ENCODE results near the gene CNPY1. TPM values are rescaled to one million over a fixed set of nuclear protein-coding genes. Genes with fewer than 3 reads are reported as not detected.

The CNPY1 gene
- total RNA-seq, 1 experiment from 2014 or later, result not detected

- intact Hi-C loops (cut with micrococcal nuclease; ENCODE audit: unreplicated experiment), result no loop called here
Observed at GRCh38 chr7:155507576-155507975, 38.8 kb downstream of the CNPY1 start.

GRCh38 chr7:155506854-155507337 is 39.5 kb downstream of the CNPY1 start:
- ChIA-PET CTCF (no interaction called here), POLR2A (ENCODE audit: unreplicated experiment) (interaction anchor here (0.6 kb wide), 1 partner anchor 222 kb away, joined by 3 read pairs; no protein-coding TSS in a partner anchor)
- no peaks in the 10 kb centered on the region; the same call in 1 of the 2 replicates for H3K9me2 ChIP-seq (ENCODE audit: insufficient read depth)
- H3K9me3 ChIP-seq (ENCODE audit: insufficient read depth, low read depth), result no peaks in the 10 kb centered on the region
- no peak overlapping the region for H3K4me3 ChIP-seq
- BruUV-seq (replicated peaks), result no TSS peak
- H3K4me1 ChIP-seq (replicated peaks; ENCODE audit: insufficient read depth), result no peaks in the 10 kb centered on the region
- TF ChIP-seq CTCF (conservative IDR thresholded peaks at IDR 0.05), result no peak
- no peak for TF ChIP-seq EZH2 (IDR thresholded peaks at IDR 0.05; ENCODE audit: low read depth)
- H3K27me3 ChIP-seq (ENCODE audit: insufficient read depth, low read depth), result peaks cover 100% of the 10 kb centered on the region
- no peak overlapping the region for H2AFZ ChIP-seq
- H3F3A ChIP-seq (ENCODE audit: insufficient read depth, low read depth), result no peaks in the 10 kb centered on the region
- no peaks in the 10 kb centered on the region for H3K36me3 ChIP-seq (ENCODE audit: low read depth)
- intact Hi-C loops (cut with micrococcal nuclease; ENCODE audit: unreplicated experiment), result no loop called here
- no peak overlapping the region for H3K27ac ChIP-seq
- no peaks in the 10 kb centered on the region for H4K20me1 ChIP-seq (ENCODE audit: insufficient read depth)
- H3K79me2 ChIP-seq (ENCODE audit: low read depth), result no peaks in the 10 kb centered on the region
- no peak for DNase-seq
- no peak overlapping the region; the same call in 1 of the 2 replicates for H3K4me2 ChIP-seq

More at GRCh38 chr7:155507576-155507975, 38.8 kb downstream of the CNPY1 start:
- no peaks in the 10 kb centered on the region for H3K4me1 ChIP-seq (replicated peaks; ENCODE audit: insufficient read depth)
- H3K36me3 ChIP-seq (ENCODE audit: low read depth), result no peaks in the 10 kb centered on the region
- POLR2A ChIA-PET (ENCODE audit: unreplicated experiment), result interaction anchor here (0.6 kb wide), 1 partner anchor 223 kb away, joined by 3 read pairs; no protein-coding TSS in a partner anchor
- no peak for DNase-seq
- BruUV-seq (replicated peaks), result no TSS peak
- CTCF ChIA-PET, result no interaction called here
- no peak overlapping the region for H3K27ac ChIP-seq
- no peak overlapping the region for H2AFZ ChIP-seq
- H3K79me2 ChIP-seq (ENCODE audit: low read depth), result no peaks in the 10 kb centered on the region
- TF ChIP-seq EZH2 (IDR thresholded peaks at IDR 0.05; ENCODE audit: low read depth) (no peak), CTCF (conservative IDR thresholded peaks at IDR 0.05) (no peak)
- H3K27me3 ChIP-seq (ENCODE audit: insufficient read depth, low read depth), result peaks cover 100% of the 10 kb centered on the region
- no peak overlapping the region for H3K4me3 ChIP-seq
- H4K20me1 ChIP-seq (ENCODE audit: insufficient read depth), result no peaks in the 10 kb centered on the region
- no peaks in the 10 kb centered on the region for H3K9me2 ChIP-seq (ENCODE audit: insufficient read depth)
- no peaks in the 10 kb centered on the region for H3K9me3 ChIP-seq (ENCODE audit: insufficient read depth, low read depth)
- no peak overlapping the region for H3K4me2 ChIP-seq
- H3F3A ChIP-seq (ENCODE audit: insufficient read depth, low read depth), result no peaks in the 10 kb centered on the region

- POLR2A ChIA-PET (ENCODE audit: unreplicated experiment), result no interaction called here
- H3K9me3 ChIP-seq (ENCODE audit: insufficient read depth, low read depth), result no peaks in the 10 kb centered on the region
- H3K4me1 ChIP-seq (replicated peaks; ENCODE audit: insufficient read depth), result no peaks in the 10 kb centered on the region
- TF ChIP-seq CTCF (conservative IDR thresholded peaks at IDR 0.05) (no peak), EZH2 (IDR thresholded peaks at IDR 0.05; ENCODE audit: low read depth) (no peak)
- H3K4me3 ChIP-seq, result no peak overlapping the region
- CTCF ChIA-PET, result no interaction called here
- no peak overlapping the region for H3K27ac ChIP-seq
- intact Hi-C loops (cut with micrococcal nuclease; ENCODE audit: unreplicated experiment), result no loop called here
- no peaks in the 10 kb centered on the region for H4K20me1 ChIP-seq (ENCODE audit: insufficient read depth)
- H3K27me3 ChIP-seq (ENCODE audit: insufficient read depth, low read depth), result peaks cover 100% of the 10 kb centered on the region
- H3F3A ChIP-seq (ENCODE audit: insufficient read depth, low read depth), result no peaks in the 10 kb centered on the region
- no peaks in the 10 kb centered on the region; the same call in 1 of the 2 replicates for H3K9me2 ChIP-seq (ENCODE audit: insufficient read depth)
- H3K36me3 ChIP-seq (ENCODE audit: low read depth), result no peaks in the 10 kb centered on the region
- no TSS peak for BruUV-seq (replicated peaks)
- H2AFZ ChIP-seq, result no peak overlapping the region
- no peaks in the 10 kb centered on the region for H3K79me2 ChIP-seq (ENCODE audit: low read depth)
- DNase-seq, result no peak
- H3K4me2 ChIP-seq, result no peak overlapping the region
Observed at GRCh38 chr7:155505422-155505793, 41.0 kb downstream of the CNPY1 start.
